ENCODE data around the gene DMRT1.

Gene DMRT1

DNA sequence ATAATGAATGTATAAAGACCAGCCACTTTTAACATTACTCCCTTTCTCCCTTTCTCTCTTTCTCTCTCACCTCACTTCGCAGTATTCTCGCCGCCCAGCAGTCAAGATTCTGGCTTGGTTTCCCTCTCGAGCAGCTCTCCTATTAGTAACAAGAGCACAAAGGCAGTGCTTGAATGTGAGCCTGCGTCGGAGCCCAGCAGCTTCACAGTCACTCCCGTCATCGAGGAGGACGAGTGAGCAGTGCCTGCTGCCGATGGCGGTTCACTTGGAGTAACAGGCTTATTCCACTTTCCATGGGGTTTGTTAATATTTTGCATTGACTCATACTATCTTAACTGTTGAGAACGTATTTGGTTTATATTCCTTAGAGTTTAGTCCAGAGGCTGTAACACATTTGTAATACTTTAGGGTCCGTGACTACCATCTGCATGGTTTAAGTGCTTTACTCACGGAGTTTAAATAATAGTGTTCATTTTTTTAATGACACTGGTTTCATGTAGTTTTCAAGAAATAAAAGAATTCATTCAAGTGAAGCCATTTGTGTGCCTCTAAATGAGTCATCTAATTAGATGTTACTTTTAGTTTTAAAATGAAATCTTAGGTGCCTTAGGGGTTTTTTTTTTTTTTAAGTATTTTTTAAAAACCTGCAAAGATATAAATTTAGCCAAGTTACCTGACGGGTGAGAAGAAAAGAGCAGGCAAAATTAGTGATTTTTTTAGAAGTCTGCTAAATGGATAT, 126.6 kb downstream of the DMRT1 start:
- TF ChIP-seq ZFX (IDR thresholded peaks at IDR 0.05) = no peak
- TF ChIP-seq, protein P1, sequence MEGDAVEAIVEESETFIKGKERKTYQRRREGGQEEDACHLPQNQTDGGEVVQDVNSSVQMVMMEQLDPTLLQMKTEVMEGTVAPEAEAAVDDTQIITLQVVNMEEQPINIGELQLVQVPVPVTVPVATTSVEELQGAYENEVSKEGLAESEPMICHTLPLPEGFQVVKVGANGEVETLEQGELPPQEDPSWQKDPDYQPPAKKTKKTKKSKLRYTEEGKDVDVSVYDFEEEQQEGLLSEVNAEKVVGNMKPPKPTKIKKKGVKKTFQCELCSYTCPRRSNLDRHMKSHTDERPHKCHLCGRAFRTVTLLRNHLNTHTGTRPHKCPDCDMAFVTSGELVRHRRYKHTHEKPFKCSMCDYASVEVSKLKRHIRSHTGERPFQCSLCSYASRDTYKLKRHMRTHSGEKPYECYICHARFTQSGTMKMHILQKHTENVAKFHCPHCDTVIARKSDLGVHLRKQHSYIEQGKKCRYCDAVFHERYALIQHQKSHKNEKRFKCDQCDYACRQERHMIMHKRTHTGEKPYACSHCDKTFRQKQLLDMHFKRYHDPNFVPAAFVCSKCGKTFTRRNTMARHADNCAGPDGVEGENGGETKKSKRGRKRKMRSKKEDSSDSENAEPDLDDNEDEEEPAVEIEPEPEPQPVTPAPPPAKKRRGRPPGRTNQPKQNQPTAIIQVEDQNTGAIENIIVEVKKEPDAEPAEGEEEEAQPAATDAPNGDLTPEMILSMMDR (conservative IDR thresholded peaks at IDR 0.05) = no peak
- no peak overlapping the region for H3K27ac ChIP-seq

DNA sequence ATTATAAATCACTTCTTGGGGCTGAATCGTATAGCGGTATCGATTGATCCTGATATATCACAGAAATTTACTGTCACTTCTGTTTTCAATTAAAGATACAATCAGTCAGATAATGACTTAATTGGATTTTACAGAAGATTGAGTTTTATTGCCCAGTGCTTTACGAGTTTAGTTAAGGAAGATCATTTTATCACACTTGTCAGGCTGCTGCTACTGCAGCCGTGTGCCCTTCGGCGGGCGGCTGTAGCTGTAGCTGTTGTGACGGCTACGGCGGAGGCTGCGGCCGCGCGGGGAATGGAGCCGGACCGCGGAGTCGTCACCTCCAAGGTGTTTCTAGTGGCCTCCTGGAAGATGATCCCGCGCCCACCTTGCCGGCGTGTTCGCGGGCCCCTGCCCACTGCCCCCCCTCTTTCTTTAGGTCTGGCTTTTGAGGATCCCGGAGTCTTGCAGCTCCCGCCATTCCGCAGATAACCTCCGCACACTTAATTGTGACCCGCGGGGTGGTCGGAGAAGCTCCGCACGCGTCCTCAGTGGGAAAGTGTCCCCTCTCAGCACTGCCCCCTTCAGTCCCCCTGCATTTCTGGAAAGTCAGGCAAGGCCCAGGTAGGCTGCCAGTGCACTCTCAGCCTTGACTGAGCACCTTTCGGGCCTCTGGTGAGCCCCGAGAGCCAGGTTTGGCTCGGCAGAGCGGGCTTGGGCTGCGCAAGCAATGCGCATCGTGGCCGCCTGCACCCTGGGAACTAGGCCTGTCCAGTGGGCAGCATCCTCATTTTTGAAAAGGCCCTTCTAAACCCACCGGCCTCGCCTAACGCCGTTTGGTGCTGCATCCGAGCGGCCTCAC, 128.0 kb downstream of the DMRT1 start:
- no peak overlapping the region for H3K27ac ChIP-seq
- no peak for TF ChIP-seq ZFX (IDR thresholded peaks at IDR 0.05)
- TF ChIP-seq, protein P1 (conservative IDR thresholded peaks at IDR 0.05) = no peak

DNA sequence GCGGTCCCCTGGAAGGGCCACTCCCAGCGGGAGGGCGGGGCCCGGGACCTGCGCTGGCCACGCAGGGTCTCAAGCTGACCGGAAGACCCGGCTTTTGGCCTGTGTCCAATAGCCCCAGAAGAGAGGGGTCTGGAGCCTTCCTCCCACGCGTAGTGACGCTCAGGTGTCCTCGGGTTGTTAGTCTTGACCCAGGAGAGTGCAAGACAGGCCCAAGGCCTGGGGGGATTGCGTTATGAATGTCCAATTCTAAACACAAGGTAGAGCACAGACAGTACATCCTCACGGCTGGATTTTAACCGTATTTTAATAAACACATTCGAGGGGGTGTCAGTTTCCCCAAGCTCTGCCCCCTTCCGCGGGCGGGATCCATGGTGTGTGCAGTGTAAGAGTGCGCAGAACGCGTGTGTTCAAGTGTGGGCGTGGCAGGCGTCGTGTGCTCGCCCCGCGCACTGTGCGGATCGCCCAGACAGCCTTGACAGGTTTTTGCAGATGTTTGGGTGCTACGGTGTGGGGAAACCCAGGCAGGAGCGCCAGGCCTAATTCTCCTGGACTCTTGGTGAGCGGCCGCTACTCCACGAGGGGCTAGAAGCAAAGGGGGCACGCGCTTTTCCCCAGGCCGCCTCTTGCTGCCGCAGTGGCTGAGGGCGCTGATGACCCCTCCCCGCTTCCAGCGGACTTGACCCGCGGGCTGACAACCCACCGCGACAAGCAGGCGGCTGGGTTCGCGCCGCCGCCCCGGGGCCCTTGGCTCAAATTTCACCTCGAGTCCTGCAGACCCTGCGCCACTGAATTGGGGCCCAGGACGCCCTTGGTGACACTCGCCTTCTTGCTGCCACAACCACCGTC, 128.9 kb downstream of the DMRT1 start:
- no peak overlapping the region for H3K27ac ChIP-seq
- TF ChIP-seq, protein P1 (conservative IDR thresholded peaks at IDR 0.05) = no peak

DNA sequence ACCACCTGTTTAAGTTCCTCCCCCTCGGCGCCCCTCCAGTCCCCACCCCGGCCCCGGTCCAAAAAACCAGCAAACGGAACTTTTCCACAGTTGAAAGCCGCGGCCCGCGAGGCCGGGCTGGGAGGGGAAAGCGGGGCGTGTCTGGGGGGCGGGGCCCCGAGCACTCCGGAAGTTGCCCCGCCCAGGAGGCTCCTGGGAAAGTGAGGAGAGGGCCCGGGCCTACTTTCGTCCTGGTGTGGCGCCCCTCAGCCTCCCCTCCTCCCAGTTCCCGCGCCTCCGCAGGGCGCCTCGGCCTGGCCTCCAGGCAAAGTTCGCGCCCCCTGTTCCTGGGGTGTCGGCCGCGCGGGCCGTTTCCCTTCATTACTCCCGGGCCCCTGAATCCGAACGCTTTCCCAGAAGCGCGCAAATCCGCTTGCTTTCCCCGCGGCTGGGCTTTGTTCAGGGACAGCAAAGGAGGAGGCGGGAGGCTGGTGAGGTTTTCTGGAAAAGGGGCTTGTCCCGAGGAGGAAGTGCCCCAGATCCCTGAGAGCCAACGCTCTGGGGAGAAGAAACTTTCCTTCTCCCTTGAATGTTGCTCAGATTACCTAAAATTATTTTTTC, 130.5 kb downstream of the DMRT1 start:
- H3K27ac ChIP-seq = no peak overlapping the region
- no peak for TF ChIP-seq ZFX (IDR thresholded peaks at IDR 0.05)
- TF ChIP-seq, protein P1 (conservative IDR thresholded peaks at IDR 0.05) = no peak

DNA sequence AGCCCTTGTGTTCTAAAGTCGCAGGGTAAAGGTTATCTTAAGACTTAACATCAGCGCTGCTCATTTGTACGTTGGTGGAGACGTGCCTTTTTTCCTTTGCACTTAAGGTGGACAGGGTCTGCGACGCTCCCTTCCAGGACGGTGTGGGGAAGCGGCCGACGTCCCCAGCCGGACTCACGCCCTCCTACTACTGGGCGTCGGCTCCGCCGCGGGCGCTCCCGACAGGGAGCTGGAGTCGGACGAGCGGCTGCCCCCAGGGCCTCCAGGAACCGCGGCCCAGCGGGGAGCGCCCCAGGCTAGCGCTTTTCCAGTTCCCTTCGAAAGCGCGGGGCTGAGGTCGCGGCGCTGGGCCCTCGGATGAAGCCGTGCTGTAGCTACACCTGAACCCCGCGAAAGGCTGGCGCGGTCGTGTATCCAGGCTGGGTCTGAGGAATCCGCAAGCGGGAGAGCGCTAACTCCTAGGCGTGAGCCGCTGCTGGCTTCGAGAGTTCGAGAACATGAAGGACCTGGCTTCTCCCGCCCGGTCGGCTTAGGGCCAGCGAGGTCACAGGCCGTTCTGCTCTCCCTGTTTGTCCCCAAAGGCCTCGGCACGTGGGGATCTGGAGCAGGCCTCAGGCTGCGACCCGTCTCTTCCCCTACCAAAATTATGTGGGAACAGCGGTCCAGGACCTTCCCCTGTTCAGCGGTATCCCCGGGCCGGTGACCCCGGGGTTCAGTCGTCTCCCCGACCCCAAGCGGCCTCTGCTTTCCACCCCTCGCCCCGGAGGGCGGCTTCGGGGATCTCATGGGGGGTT, 131.2 kb downstream of the DMRT1 start:
- no peak for TF ChIP-seq ZFX (IDR thresholded peaks at IDR 0.05)
- TF ChIP-seq, protein P1 (conservative IDR thresholded peaks at IDR 0.05) = no peak
- no peak overlapping the region for H3K27ac ChIP-seq

DNA sequence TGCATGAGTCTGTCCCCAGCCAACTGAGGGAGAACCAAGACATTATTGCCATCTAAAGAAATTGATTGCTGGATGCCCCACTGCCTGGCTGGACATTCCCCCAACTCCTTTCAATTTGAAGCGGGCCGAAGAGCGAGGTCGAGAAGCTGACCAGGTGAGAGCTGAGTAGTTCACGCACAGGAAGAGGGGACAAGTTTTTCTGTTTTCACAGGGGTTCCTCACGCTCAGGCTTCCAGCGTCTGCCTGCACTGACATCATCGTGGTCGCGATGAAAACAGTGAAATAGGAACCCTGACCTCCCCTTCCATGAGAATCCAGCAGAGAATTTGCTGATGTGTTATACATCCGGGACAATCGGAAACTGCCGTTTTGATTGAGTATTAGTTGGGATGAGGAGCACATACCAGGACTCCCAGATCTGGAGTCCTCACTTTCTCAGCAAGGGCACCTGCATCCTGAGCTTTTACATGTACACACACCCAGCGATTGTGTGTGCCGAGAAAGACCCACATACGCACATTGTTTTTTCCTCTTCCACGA, 131.9 kb downstream of the DMRT1 start:
- TF ChIP-seq, protein P1 (conservative IDR thresholded peaks at IDR 0.05) = no peak
- TF ChIP-seq ZFX (IDR thresholded peaks at IDR 0.05) = no peak
- H3K27ac ChIP-seq = no peak overlapping the region
